ENCODE data around the gene AKR1B1. TPM values are rescaled to one million over a fixed set of nuclear protein-coding genes. Genes with fewer than 3 reads are reported as not detected.

Gene AKR1B1
- polyA plus RNA-seq, 2 of the 4 experiments (the other 2 are of a cell fraction) = 1,636 to 6,205 TPM

DNA sequence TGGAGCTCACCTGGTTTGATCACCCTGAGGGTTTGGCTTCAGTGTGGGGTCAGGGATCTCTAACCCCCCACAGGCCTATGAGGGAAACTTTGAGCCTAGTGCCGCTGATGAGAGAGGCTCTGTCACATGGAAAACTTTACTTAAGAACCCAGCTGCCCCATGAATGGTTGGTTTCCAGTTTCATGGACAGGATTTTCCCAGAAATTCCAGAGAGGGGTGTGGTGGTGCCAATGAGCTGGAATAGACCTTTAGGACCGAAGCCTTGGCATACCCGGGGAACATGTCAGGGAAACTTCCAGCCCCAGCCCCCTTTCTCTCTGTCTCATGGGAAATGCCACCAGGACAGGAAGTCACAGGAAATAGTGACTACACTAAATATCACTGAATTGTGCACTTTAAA is 36.9 kb downstream of the AKR1B1 start (continued):
- TF ChIP-seq HOXB13 (CRISPR knock-in tag; IDR thresholded peaks at IDR 0.05; ENCODE audit: low read depth) = no peak
- TF ChIP-seq SREBF2 (IDR thresholded peaks at IDR 0.05) = no peak
- TF ChIP-seq CEBPB (IDR thresholded peaks at IDR 0.05) = no peak
- no peak for TF ChIP-seq HDAC2 (IDR thresholded peaks at IDR 0.05)
- TF ChIP-seq FOSL2 (IDR thresholded peaks at IDR 0.05) = no peak
- TF ChIP-seq FOSL2 (CRISPR knock-in tag; IDR thresholded peaks at IDR 0.05) = peak; percentile 24; the same call in 1 of the 2 replicates
- TF ChIP-seq TFCP2L1 (CRISPR knock-in tag; IDR thresholded peaks at IDR 0.05) = no peak
- TF ChIP-seq, protein P1, sequence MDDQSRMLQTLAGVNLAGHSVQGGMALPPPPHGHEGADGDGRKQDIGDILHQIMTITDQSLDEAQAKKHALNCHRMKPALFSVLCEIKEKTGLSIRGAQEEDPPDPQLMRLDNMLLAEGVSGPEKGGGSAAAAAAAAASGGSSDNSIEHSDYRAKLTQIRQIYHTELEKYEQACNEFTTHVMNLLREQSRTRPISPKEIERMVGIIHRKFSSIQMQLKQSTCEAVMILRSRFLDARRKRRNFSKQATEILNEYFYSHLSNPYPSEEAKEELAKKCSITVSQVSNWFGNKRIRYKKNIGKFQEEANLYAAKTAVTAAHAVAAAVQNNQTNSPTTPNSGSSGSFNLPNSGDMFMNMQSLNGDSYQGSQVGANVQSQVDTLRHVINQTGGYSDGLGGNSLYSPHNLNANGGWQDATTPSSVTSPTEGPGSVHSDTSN (IDR thresholded peaks at IDR 0.05) = no peak
- TF ChIP-seq BHLHE40 (IDR thresholded peaks at IDR 0.05; ENCODE audit: low read depth, low read length) = no peak
- TF ChIP-seq GATA3 (IDR thresholded peaks at IDR 0.05; ENCODE audit: borderline replicate concordance) = no peak
- TF ChIP-seq NR3C1 (IDR thresholded peaks at IDR 0.05) = no peak
- no peak for TF ChIP-seq POLR2A (IDR thresholded peaks at IDR 0.05; ENCODE audit: low read length)
- no peak for TF ChIP-seq PHF8 (IDR thresholded peaks at IDR 0.05; ENCODE audit: borderline replicate concordance, low read depth)
- TF ChIP-seq, protein P2, sequence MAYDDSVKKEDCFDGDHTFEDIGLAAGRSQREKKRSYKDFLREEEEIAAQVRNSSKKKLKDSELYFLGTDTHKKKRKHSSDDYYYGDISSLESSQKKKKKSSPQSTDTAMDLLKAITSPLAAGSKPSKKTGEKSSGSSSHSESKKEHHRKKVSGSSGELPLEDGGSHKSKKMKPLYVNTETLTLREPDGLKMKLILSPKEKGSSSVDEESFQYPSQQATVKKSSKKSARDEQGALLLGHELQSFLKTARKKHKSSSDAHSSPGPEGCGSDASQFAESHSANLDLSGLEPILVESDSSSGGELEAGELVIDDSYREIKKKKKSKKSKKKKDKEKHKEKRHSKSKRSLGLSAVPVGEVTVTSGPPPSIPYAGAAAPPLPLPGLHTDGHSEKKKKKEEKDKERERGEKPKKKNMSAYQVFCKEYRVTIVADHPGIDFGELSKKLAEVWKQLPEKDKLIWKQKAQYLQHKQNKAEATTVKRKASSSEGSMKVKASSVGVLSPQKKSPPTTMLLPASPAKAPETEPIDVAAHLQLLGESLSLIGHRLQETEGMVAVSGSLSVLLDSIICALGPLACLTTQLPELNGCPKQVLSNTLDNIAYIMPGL (CRISPR knock-in tag; IDR thresholded peaks at IDR 0.05; ENCODE audit: borderline replicate concordance) = no peak
- TF ChIP-seq MAZ (IDR thresholded peaks at IDR 0.05; ENCODE audit: borderline replicate concordance, low read depth, low read length) = no peak
- TF ChIP-seq ESRRA (IDR thresholded peaks at IDR 0.05; ENCODE audit: borderline replicate concordance, low read length) = no peak
- no peak for TF ChIP-seq FOSB (CRISPR knock-in tag; IDR thresholded peaks at IDR 0.05)
- peak; percentile 9 to 14; a peak in 1 of 5 replicates for TF ChIP-seq RAD21 (conservative IDR thresholded peaks at IDR 0.05 in 1 of 2, IDR thresholded peaks at IDR 0.05 in 1 of 2)
- no peak for TF ChIP-seq CHD2 (IDR thresholded peaks at IDR 0.05; ENCODE audit: low read length, partially characterized antibody)
- no peak for TF ChIP-seq RARB (CRISPR knock-in tag; IDR thresholded peaks at IDR 0.05)
- no peak for TF ChIP-seq CBX2 (IDR thresholded peaks at IDR 0.05; ENCODE audit: borderline replicate concordance, low read depth)
- no peak for TF ChIP-seq NFE2L2 (conservative IDR thresholded peaks at IDR 0.05; ENCODE audit: low read length)
- TF ChIP-seq, protein P3, sequence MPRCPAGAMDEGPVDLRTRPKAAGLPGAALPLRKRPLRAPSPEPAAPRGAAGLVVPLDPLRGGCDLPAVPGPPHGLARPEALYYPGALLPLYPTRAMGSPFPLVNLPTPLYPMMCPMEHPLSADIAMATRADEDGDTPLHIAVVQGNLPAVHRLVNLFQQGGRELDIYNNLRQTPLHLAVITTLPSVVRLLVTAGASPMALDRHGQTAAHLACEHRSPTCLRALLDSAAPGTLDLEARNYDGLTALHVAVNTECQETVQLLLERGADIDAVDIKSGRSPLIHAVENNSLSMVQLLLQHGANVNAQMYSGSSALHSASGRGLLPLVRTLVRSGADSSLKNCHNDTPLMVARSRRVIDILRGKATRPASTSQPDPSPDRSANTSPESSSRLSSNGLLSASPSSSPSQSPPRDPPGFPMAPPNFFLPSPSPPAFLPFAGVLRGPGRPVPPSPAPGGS (IDR thresholded peaks at IDR 0.05) = no peak
- TF ChIP-seq CBX8 (IDR thresholded peaks at IDR 0.05) = no peak
- no peak for TF ChIP-seq RNF2 (IDR thresholded peaks at IDR 0.05; ENCODE audit: borderline replicate concordance, low read depth)
- TF ChIP-seq JUN (IDR thresholded peaks at IDR 0.05) = peak in 1 of 2 experiments; percentile 35; a peak in 1 of 5 replicates
- no peak for TF ChIP-seq TP53 (CRISPR knock-in tag; IDR thresholded peaks at IDR 0.05)
- no peak for TF ChIP-seq EHMT2 (IDR thresholded peaks at IDR 0.05; ENCODE audit: low read depth)
- TF ChIP-seq ZFP36 (IDR thresholded peaks at IDR 0.05; ENCODE audit: borderline replicate concordance, partially characterized antibody) = no peak
- TF ChIP-seq ZSCAN20 (CRISPR knock-in tag; IDR thresholded peaks at IDR 0.05) = peak; percentile 72; the same call in 1 of the 2 replicates
- TF ChIP-seq EP300 (IDR thresholded peaks at IDR 0.05) = no peak
- TF ChIP-seq POLR2AphosphoS2 (conservative IDR thresholded peaks at IDR 0.05; ENCODE audit: low read length) = no peak
- TF ChIP-seq NPAS2 (CRISPR knock-in tag; IDR thresholded peaks at IDR 0.05; ENCODE audit: borderline replicate concordance) = no peak
- TF ChIP-seq ZC3H11A (IDR thresholded peaks at IDR 0.05) = no peak
- TF ChIP-seq JUNB (IDR thresholded peaks at IDR 0.05) = no peak
- TF ChIP-seq HEYL (CRISPR knock-in tag; IDR thresholded peaks at IDR 0.05) = no peak
- TF ChIP-seq RFX5 (IDR thresholded peaks at IDR 0.05) = no peak
- no peak for TF ChIP-seq MYC (IDR thresholded peaks at IDR 0.05; ENCODE audit: borderline replicate concordance, low read length)
- peak; percentile 75 for TF ChIP-seq HOXB5 (CRISPR knock-in tag; IDR thresholded peaks at IDR 0.05)
- TF ChIP-seq MAX (IDR thresholded peaks at IDR 0.05) = peak; percentile 39; the same call in 1 of the 2 replicates
- TF ChIP-seq KDM5A (IDR thresholded peaks at IDR 0.05) = no peak
- 0 out of 2 replicates have a peak, but pooled peaks have one; percentile 60 for TF ChIP-seq EHF (CRISPR knock-in tag; IDR thresholded peaks at IDR 0.05)
- TF ChIP-seq ZNF302 (CRISPR knock-in tag; IDR thresholded peaks at IDR 0.05) = 0 out of 2 replicates have a peak, but pooled peaks have one; percentile 14
- TF ChIP-seq KDM1A (IDR thresholded peaks at IDR 0.05; ENCODE audit: low read depth) = no peak
- TF ChIP-seq, protein P4, sequence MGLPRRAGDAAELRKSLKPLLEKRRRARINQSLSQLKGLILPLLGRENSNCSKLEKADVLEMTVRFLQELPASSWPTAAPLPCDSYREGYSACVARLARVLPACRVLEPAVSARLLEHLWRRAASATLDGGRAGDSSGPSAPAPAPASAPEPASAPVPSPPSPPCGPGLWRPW (IDR thresholded peaks at IDR 0.05) = no peak

Measured in A549 (cell line).